Spleen (tissue), 11 donors: ENCODE measurements around the gene ACAD11. TPM values are rescaled to one million over a fixed set of nuclear protein-coding genes. Genes with fewer than 3 reads are reported as not detected.

ENCODE experiments used
- DNase-seq: peaks from one replicate; pipeline ENCODE4 v3.0.0-alpha.2; 2020
- H3K27ac ChIP-seq, 8 donors: fragments of 200-600 bp; sonication (generic) in 7 of 8; 1 replicate in 4 of 8; 2 replicates in 4 of 8; pipeline versions ENCODE4 v1.5.0 to v1.8.0; 2016 to 2021; ENCODE audit warnings: inconsistent platforms in 4 of 8, mild to moderate bottlenecking in 4 of 8, moderate library complexity in 1 of 8
- H3K27me3 ChIP-seq, 7 donors: fragments of 200-600 bp; sonication (generic) in 6 of 7; replicated peaks in 1 of 7; 1 replicate in 4 of 7; 2 replicates in 3 of 7; pipeline versions ENCODE4 v1.5.0 to v1.8.0; 2016 to 2021; ENCODE audit warnings: inconsistent platforms in 3 of 7, mild to moderate bottlenecking in 1 of 7
- H3K36me3 ChIP-seq, 6 donors: fragments of 200-600 bp; sonication (generic) in 5 of 6; 1 replicate in 4 of 6; 2 replicates in 2 of 6; pipeline versions ENCODE4 v1.5.0 to v1.8.0; 2016 to 2021; ENCODE audit warnings: inconsistent platforms in 2 of 6
- H3K4me1 ChIP-seq, 6 donors: fragments of 200-600 bp; sonication (generic) in 5 of 6; 1 replicate in 3 of 6; 2 replicates in 3 of 6; pipeline versions ENCODE4 v1.5.0 to v1.8.0; 2016 to 2021; ENCODE audit warnings: inconsistent platforms in 3 of 6
- H3K4me3 ChIP-seq, 8 donors: fragments of 200-600 bp; sonication (generic) in 7 of 8; 1 replicate in 4 of 8; 2 replicates in 4 of 8; pipeline versions ENCODE4 v1.5.0 to v1.8.0; 2016 to 2021; ENCODE audit warnings: inconsistent platforms in 4 of 8, mild to moderate bottlenecking in 4 of 8, moderate library complexity in 2 of 8
- H3K9me3 ChIP-seq, 8 donors: fragments of 200-600 bp; sonication (generic) in 7 of 8; 1 replicate in 4 of 8; 2 replicates in 4 of 8; pipeline versions ENCODE4 v1.5.0 to v1.8.0; 2016 to 2021; ENCODE audit warnings: inconsistent platforms in 4 of 8
- CTCF ChIP-seq, 11 experiments: fragments of 200-600 bp in 7 of 11; fragments of 450-650 bp in 4 of 11; sonication (generic) in 4 of 11; IDR thresholded peaks in 8 of 11; conservative IDR thresholded peaks in 3 of 11; 1 replicate in 7 of 11; 2 replicates in 4 of 11; pipeline versions ENCODE4 v1.4.0 to v1.8.0; 2016 to 2021; ENCODE audit warnings: antibody characterized with exemption in 11 of 11, inconsistent platforms in 4 of 11, mild to moderate bottlenecking in 1 of 11
- POLR2A ChIP-seq, 3 donors: fragments of 450-650 bp; IDR thresholded peaks; one replicate each; pipeline ENCODE4 v1.5.1; 2017; ENCODE audit warnings: antibody characterized with exemption in 3 of 3, mild to moderate bottlenecking in 1 of 3
- POLR2AphosphoS5 ChIP-seq, 3 donors: sonication (generic); formaldehyde crosslinking; IDR thresholded peaks; one replicate each; pipeline ENCODE4 v1.5.1; 2017; ENCODE audit warnings: antibody characterized with exemption in 3 of 3
- WGBS, 5 donors: extraction: QIAGEN DNeasy Blood & Tissue Kit in 3 of 5; methylation state at CpG; one replicate each; pipeline versions ENCODE4 v1.1.5 to v1.1.7; 2013 to 2018; 5-methylcytosine and 5-hydroxymethylcytosine counted together
- intact Hi-C: fragments of 100-400 bp; cut with DNase I; formaldehyde crosslinking; loops from one replicate; pipeline ENCODE4 v1.15.0; 2023; ENCODE audit warnings: low total_unique reads
- polyA plus RNA-seq, 3 donors: library from polyadenylated mRNA; stranded (reverse); fragments of 200-250 nt; gene quantifications; one replicate each; pipeline ENCODE4 v1.2.1, GENCODE V29; 2013
- total RNA-seq, 7 donors: library from RNA; depleted of rRNA in 3 of 7; stranded (reverse); fragments of >200 nt in 3 of 7; fragmentation: NEBNext Ultra II Directional in 4 of 7; extraction: Animal tissue kit (Norgen Biotek cat#: 25700) in 4 of 7; gene quantifications; one replicate each; pipeline versions ENCODE4 v1.1.0 to v1.2.1, GENCODE V29; 2016 to 2021
- donor health status: healthy with polysubstance abuse.
- donor health status: DM: no; HTN: no; CAD: no; lungs with moderate emphysema.
- donor health status: DM: no; HTN: no; CAD: no.
- donor health status: Bipolar disorder and iron deficiency.
- donor health status: healthy.
- donor health status: DM: no; HTN: no; CAD: no.
- donor health status: DM: yes; HTN: yes; CAD: no.

The ACAD11 gene
- total and polyA plus RNA-seq, 10 donors, result 6.8 to 40.0 (median 24.7) TPM

DNA sequence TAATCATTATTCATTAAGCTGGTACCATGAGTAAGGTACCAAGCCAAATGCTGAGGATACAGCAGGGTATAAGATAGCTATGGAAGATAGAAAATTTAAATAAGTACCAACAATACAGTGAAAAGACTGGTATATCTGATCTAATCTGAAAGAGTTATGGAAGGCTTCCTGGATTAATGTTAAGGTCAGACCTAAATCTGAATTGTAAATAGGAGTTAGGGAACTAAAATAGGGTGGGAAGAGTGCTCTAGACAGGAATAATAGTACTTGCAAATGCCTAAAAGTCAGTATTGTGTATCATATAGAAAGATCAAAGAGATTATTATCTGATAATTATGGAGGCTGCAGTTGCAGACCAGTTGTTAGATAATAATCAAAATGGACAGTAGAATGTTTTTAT lies 65.1 kb downstream of the ACAD11 start:
- intact Hi-C loops, result no loop called here
- H3K4me3 ChIP-seq, result no peak overlapping the region
- H3K9me3 ChIP-seq, result peaks cover 0 to 4% (median 0%) of the 10 kb centered on the region in 8 donors
- no peaks in the 10 kb centered on the region for H3K27me3 ChIP-seq
- DNase-seq, result no peak
- H3K27ac ChIP-seq, result no peak overlapping the region
- H3K4me1 ChIP-seq, result no peaks in the 10 kb centered on the region
- H3K36me3 ChIP-seq, result peaks cover 0 to 60% (median 15%) of the 10 kb centered on the region in 6 donors
- no peak for TF ChIP-seq POLR2A (IDR thresholded peaks at IDR 0.05)
- TF ChIP-seq POLR2AphosphoS5 (IDR thresholded peaks at IDR 0.05), result no peak
- no peak for TF ChIP-seq CTCF (IDR thresholded peaks at IDR 0.05 in 8 of 11, conservative IDR thresholded peaks at IDR 0.05 in 3 of 11)

GRCh38 chr3:132593947-132594323 lies 65.7 kb downstream of the ACAD11 start:
- Histone ChIP-seq H3K36me3 (peaks cover 0 to 60% (median 11%) of the 10 kb centered on the region in 6 donors), H3K4me3 (no peak overlapping the region), H3K4me1 (no peaks in the 10 kb centered on the region), H3K27me3 (no peaks in the 10 kb centered on the region), H3K9me3 (peaks cover 0 to 4% (median 0%) of the 10 kb centered on the region in 8 donors), H3K27ac (no peak overlapping the region)
- intact Hi-C loops, result no loop called here
- WGBS, 5 donors, result 74 to 90% (median 85%) methylated on average over 3 of the region's 3 CpGs
- TF ChIP-seq CTCF (IDR thresholded peaks at IDR 0.05 in 8 of 11, conservative IDR thresholded peaks at IDR 0.05 in 3 of 11), result no peak
- TF ChIP-seq POLR2A (IDR thresholded peaks at IDR 0.05), result no peak
- no peak for TF ChIP-seq POLR2AphosphoS5 (IDR thresholded peaks at IDR 0.05)
- no peak for DNase-seq

DNA sequence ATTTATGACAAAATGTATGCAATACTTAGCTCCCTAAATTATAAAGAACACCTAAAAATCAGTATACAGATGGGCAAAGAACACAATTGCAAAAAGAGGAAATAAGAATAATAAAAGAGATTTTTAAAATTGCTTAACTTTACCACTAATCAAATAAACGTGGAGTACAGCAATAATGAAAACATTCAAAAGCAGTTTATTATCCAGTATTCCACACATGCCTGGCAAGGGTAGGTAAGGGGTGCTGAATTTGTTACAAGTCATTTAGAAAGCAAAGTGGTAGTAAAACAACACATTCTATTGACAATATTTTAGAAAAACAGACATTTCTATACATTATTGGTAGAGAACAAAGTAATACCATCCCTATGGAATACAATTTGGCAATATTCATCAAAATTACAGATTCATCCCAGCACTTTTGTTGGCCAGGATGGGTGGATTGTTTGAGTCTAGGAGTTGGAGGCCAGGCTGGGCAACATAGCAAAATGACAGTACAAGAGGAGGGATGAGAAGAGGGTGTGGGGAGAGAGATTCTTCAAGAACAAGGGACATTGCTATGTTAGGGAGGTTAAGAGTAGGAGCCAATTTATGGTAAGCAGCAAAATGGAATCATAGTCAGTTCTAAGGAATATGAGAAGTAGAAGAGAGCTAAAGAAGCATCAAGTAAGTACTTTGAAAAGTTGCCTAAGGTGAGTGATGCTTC lies 66.2 kb downstream of the ACAD11 start:
- no peak for TF ChIP-seq CTCF (IDR thresholded peaks at IDR 0.05 in 8 of 11, conservative IDR thresholded peaks at IDR 0.05 in 3 of 11)
- TF ChIP-seq POLR2AphosphoS5 (IDR thresholded peaks at IDR 0.05), result no peak
- no peak for TF ChIP-seq POLR2A (IDR thresholded peaks at IDR 0.05)
- intact Hi-C loops, result no loop called here
- WGBS, 5 donors, result 21 to 75% (median 47%) methylated on average over 1 of the region's 1 CpG
- no peak for DNase-seq
- H3K36me3 ChIP-seq, result peaks cover 0 to 56% (median 7%) of the 10 kb centered on the region in 6 donors
- H3K4me3 ChIP-seq, result no peak overlapping the region
- H3K4me1 ChIP-seq, result no peaks in the 10 kb centered on the region
- H3K27ac ChIP-seq, result no peak overlapping the region
- peaks cover 0 to 4% (median 0%) of the 10 kb centered on the region in 8 donors for H3K9me3 ChIP-seq
- H3K27me3 ChIP-seq, result no peaks in the 10 kb centered on the region

GRCh38 chr3:132592216-132592615 lies 67.4 kb downstream of the ACAD11 start:
- no peak overlapping the region for H3K27ac ChIP-seq
- H3K4me3 ChIP-seq, result no peak overlapping the region
- DNase-seq, result no peak
- TF ChIP-seq CTCF (IDR thresholded peaks at IDR 0.05 in 8 of 11, conservative IDR thresholded peaks at IDR 0.05 in 3 of 11), result no peak
- no peak for TF ChIP-seq POLR2AphosphoS5 (IDR thresholded peaks at IDR 0.05)
- TF ChIP-seq POLR2A (IDR thresholded peaks at IDR 0.05), result no peak
- H3K4me1 ChIP-seq, result no peaks in the 10 kb centered on the region
- intact Hi-C loops, result no loop called here
- no peaks in the 10 kb centered on the region for H3K27me3 ChIP-seq
- H3K9me3 ChIP-seq, result peaks cover 0 to 4% (median 0%) of the 10 kb centered on the region in 8 donors
- H3K36me3 ChIP-seq, result peaks cover 0 to 52% (median 7%) of the 10 kb centered on the region in 6 donors
